SK-N-SH (cell line): Measurements from ENCODE around the gene SIPA1. TPM values are rescaled to one million over a fixed set of nuclear protein-coding genes. Genes with fewer than 3 reads are reported as not detected.

Source experiments
- CTCF ChIA-PET: fragments of 300-600, 350-600 bp; formaldehyde crosslinking; extraction: SDS; loops from one replicate; lab custom pipeline; 2021; lab: Yijun Ruan, JAX
- POLR2A ChIA-PET: fragments of 350-600 bp; sonication (Branson Sonifier 250); formaldehyde crosslinking; extraction: SDS; loops from one replicate; lab custom pipeline; 2020; ENCODE audit warnings: antibody characterized with exemption, inconsistent platforms; lab: Yijun Ruan, JAX
- DNase-seq: peaks from one replicate; pipeline ENCODE4 v3.0.0; 2012
- H2AFZ ChIP-seq: fragments of 200-600 bp; sonication (generic); 2 replicates; pipeline ENCODE4 v1.8.1; 2016; ENCODE audit warnings: antibody characterized with exemption, mild to moderate bottlenecking, low read depth
- H3F3A ChIP-seq: fragments of 200-600 bp; sonication (generic); replicated peaks from 2 replicates; pipeline ENCODE3; 2016; ENCODE audit warnings: antibody characterized with exemption, mild to moderate bottlenecking; ENCODE audit not compliant: insufficient read depth
- H3K27ac ChIP-seq, 2 experiments: fragments of 200-500 bp in 1 of 2; fragments of 200-600 bp in 1 of 2; sonication (Bioruptor generic) in 1 of 2; sonication (generic), shearing (Covaris generic) in 1 of 2; 2 replicates each; pipeline versions ENCODE4 v1.5.1 to v1.6.1; 2014 to 2016; ENCODE audit warnings: low read depth in 2 of 2, inconsistent platforms in 1 of 2, low read length in 1 of 2, mild to moderate bottlenecking in 1 of 2, mixed read lengths in 1 of 2
- H3K27me3 ChIP-seq: fragments of 200-600 bp; sonication (generic), shearing (Covaris generic); 2 replicates; pipeline ENCODE4 v1.6.1; 2016; ENCODE audit warnings: mixed run types; ENCODE audit not compliant: insufficient read depth
- H3K36me3 ChIP-seq, 2 experiments: fragments of 200-500 bp in 1 of 2; fragments of 200-600 bp in 1 of 2; sonication (Bioruptor generic) in 1 of 2; sonication (generic) in 1 of 2; replicated peaks in 1 of 2; 2 replicates each; pipeline versions ENCODE3 to v1.5.1; 2014 to 2016; ENCODE audit warnings: low read length in 1 of 2, mild to moderate bottlenecking in 1 of 2; ENCODE audit not compliant: insufficient read depth in 2 of 2, control insufficient read depth in 1 of 2
- H3K4me1 ChIP-seq, 2 experiments: fragments of 200-500 bp in 1 of 2; fragments of 200-600 bp in 1 of 2; sonication (Bioruptor generic) in 1 of 2; sonication (generic), shearing (Covaris generic) in 1 of 2; 2 replicates each; pipeline versions ENCODE4 v1.5.1 to v1.6.1; 2014 to 2016; ENCODE audit warnings: low read depth in 1 of 2, low read length in 1 of 2, mixed run types in 1 of 2; ENCODE audit not compliant: insufficient read depth in 2 of 2, control insufficient read depth in 1 of 2
- H3K4me2 ChIP-seq: fragments of 200-600 bp; sonication (generic), shearing (Covaris generic); 2 replicates; pipeline ENCODE4 v1.6.1; 2017; ENCODE audit warnings: mixed run types
- H3K4me3 ChIP-seq, 2 experiments: fragments of 200-500 bp in 1 of 2; fragments of 200-600 bp in 1 of 2; sonication (Bioruptor generic) in 1 of 2; sonication (generic), shearing (Covaris generic) in 1 of 2; 2 replicates each; pipeline versions ENCODE4 v1.5.1 to v1.8.1; 2014 to 2016; ENCODE audit warnings: low read depth in 2 of 2, inconsistent platforms in 1 of 2, low read length in 1 of 2, mild to moderate bottlenecking in 1 of 2, mixed read lengths in 1 of 2, moderate library complexity in 1 of 2
- H3K79me2 ChIP-seq: fragments of 200-600 bp; sonication (generic); 2 replicates; pipeline ENCODE4 v1.8.1; 2017; ENCODE audit warnings: mild to moderate bottlenecking; ENCODE audit not compliant: insufficient read depth
- H3K9ac ChIP-seq: fragments of 200-600 bp; sonication (generic); 2 replicates; pipeline ENCODE4 v1.6.1; 2017; ENCODE audit warnings: mixed run types
- H3K9me2 ChIP-seq: fragments of 200-600 bp; sonication (generic); 2 replicates; pipeline ENCODE4 v1.6.1; 2017; ENCODE audit warnings: mixed run types
- H3K9me3 ChIP-seq: fragments of 200-600 bp; sonication (generic); 2 replicates; pipeline ENCODE4 v1.6.1; 2017; ENCODE audit warnings: mixed run types, mild to moderate bottlenecking, moderate library complexity
- H4K20me1 ChIP-seq: fragments of 200-600 bp; sonication (generic); 2 replicates; pipeline ENCODE4 v1.6.1; 2017; ENCODE audit warnings: mild to moderate bottlenecking, mixed run types; ENCODE audit not compliant: insufficient read depth
- FOSL2 ChIP-seq: IDR thresholded peaks from 2 replicates; pipeline ENCODE4 v1.4.0; 2012; ENCODE audit warnings: low read depth, mild to moderate bottlenecking, moderate library complexity, borderline replicate concordance
- FOXJ3 ChIP-seq: sonication (generic); formaldehyde crosslinking; IDR thresholded peaks from 2 replicates; pipeline ENCODE4 v1.5.1; 2020; ENCODE audit warnings: mild to moderate bottlenecking, missing genetic modification reagents
- GABPA ChIP-seq: IDR thresholded peaks from 2 replicates; pipeline ENCODE4 v1.4.0; 2012; ENCODE audit warnings: low read depth, mild to moderate bottlenecking
- IRF3 ChIP-seq: fragments of 150-350 bp; IDR thresholded peaks from 2 replicates; pipeline ENCODE4 v1.6.1; 2016; ENCODE audit warnings: mild to moderate bottlenecking, low read depth, low read length
- JUND ChIP-seq: IDR thresholded peaks from 2 replicates; pipeline ENCODE4 v1.4.0; 2012
- MEF2A ChIP-seq: IDR thresholded peaks from 2 replicates; pipeline ENCODE4 v1.4.0; 2012; ENCODE audit warnings: low read depth, borderline replicate concordance
- NRF1 ChIP-seq: IDR thresholded peaks from 2 replicates; pipeline ENCODE4 v1.6.1; 2012; ENCODE audit warnings: low read depth, mild to moderate bottlenecking, low read length
- RCOR1 ChIP-seq: fragments of 150-350 bp; IDR thresholded peaks from 2 replicates; pipeline ENCODE4 v1.6.1; 2017; ENCODE audit warnings: antibody characterized with exemption, low read length
- RFX5 ChIP-seq: IDR thresholded peaks from 2 replicates; pipeline ENCODE4 v1.6.1; 2012; ENCODE audit warnings: mild to moderate bottlenecking, improper control_type of control experiment, low read length
- SIN3A ChIP-seq: IDR thresholded peaks from 2 replicates; pipeline ENCODE4 v1.6.1; 2012; ENCODE audit warnings: low read depth, mild to moderate bottlenecking, low read length, moderate library complexity, borderline replicate concordance
- ZBTB33 ChIP-seq: IDR thresholded peaks from 2 replicates; pipeline ENCODE4 v1.4.0; 2012; ENCODE audit warnings: low read depth, borderline replicate concordance
- WGBS: methylation state at CpG from one replicate; pipeline ENCODE4 v1.1.6; 2017; ENCODE audit warnings: low lambda C conversion rate; 5-methylcytosine and 5-hydroxymethylcytosine counted together
- polyA plus RNA-seq, 3 experiments: library from polyadenylated mRNA; depleted of rRNA; stranded (reverse); fragments of >200 nt; gene quantifications; 2 replicates each; pipeline ENCODE4 v1.2.3, GENCODE V29; 2012
- TF ChIP-seq, protein P1 (sequence below): IDR thresholded peaks from 2 replicates; pipeline ENCODE4; 2012
- TF ChIP-seq, protein P2 (sequence below): IDR thresholded peaks from 2 replicates; pipeline ENCODE4 v1.4.0; 2012; ENCODE audit warnings: low read depth

The SIPA1 gene
- polyA plus RNA-seq, 1 of the 3 experiments (the other 2 are of a cell fraction): 18.7 TPM

GRCh38 chr11:65642014-65642671 lies 4.2 kb downstream of the SIPA1 start:
- DNase-seq: no peak
- Histone ChIP-seq H4K20me1 (peaks cover 6% of the 10 kb centered on the region), H3K9ac (no peak overlapping the region), H3K4me3 (no peak overlapping the region), H3K4me1 (peaks cover 5 to 22% of the 10 kb centered on the region in 2 experiments; a peak in 3 of 4 replicates), H3K36me3 (peaks cover 0 to 7% of the 10 kb centered on the region in 2 experiments), H3K79me2 (peaks cover 16% of the 10 kb centered on the region), H3K27ac (no peak overlapping the region), H3K9me3 (no peaks in the 10 kb centered on the region), H3F3A (peaks cover 17% of the 10 kb centered on the region), H3K27me3 (no peaks in the 10 kb centered on the region), H3K4me2 (no peak overlapping the region), H3K9me2 (no peaks in the 10 kb centered on the region), H2AFZ (no peak overlapping the region)
- WGBS: 93% methylated on average over 26 of the region's 49 CpGs
- CTCF ChIA-PET: interaction anchor here (2.1 kb wide), 1 partner anchor 16 kb away, joined by 16 read pairs; no protein-coding TSS in a partner anchor
- POLR2A ChIA-PET: interaction anchor here (0.8 kb wide), 1 partner anchor 10 kb away, joined by 3 read pairs; no protein-coding TSS in a partner anchor
- no peak for TF ChIP-seq FOXJ3 (CRISPR knock-in tag)
- TF ChIP-seq IRF3: no peak
- TF ChIP-seq, protein P1, sequence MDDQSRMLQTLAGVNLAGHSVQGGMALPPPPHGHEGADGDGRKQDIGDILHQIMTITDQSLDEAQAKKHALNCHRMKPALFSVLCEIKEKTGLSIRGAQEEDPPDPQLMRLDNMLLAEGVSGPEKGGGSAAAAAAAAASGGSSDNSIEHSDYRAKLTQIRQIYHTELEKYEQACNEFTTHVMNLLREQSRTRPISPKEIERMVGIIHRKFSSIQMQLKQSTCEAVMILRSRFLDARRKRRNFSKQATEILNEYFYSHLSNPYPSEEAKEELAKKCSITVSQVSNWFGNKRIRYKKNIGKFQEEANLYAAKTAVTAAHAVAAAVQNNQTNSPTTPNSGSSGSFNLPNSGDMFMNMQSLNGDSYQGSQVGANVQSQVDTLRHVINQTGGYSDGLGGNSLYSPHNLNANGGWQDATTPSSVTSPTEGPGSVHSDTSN: no peak
- TF ChIP-seq ZBTB33: no peak
- no peak for TF ChIP-seq RCOR1
- TF ChIP-seq, protein P2, sequence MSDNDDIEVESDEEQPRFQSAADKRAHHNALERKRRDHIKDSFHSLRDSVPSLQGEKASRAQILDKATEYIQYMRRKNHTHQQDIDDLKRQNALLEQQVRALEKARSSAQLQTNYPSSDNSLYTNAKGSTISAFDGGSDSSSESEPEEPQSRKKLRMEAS: no peak
- TF ChIP-seq MEF2A: no peak
- no peak for TF ChIP-seq SIN3A
- TF ChIP-seq GABPA: no peak
- TF ChIP-seq NRF1: no peak
- TF ChIP-seq RFX5: no peak
- TF ChIP-seq JUND: no peak
- TF ChIP-seq FOSL2: no peak
